HCT116 (cell line): ENCODE data around the gene RUNDC3A. TPM values are rescaled to one million over a fixed set of nuclear protein-coding genes. Genes with fewer than 3 reads are reported as not detected.

Source experiments
- ATAC-seq: fragments of 200-7000 bp; cut with Tn5 transposase; 2 replicates; pipeline ENCODE4 v1.9.1; 2020; ENCODE audit warnings: mild to moderate bottlenecking, moderate library complexity
- BruUV-seq: library from RNA; stranded (reverse); fragments of 400-500 nt; replicated peaks from 2 replicates; lab custom pipeline; 2021; lab: Mats Ljungman, UMichigan
- CTCF ChIA-PET: fragments of 300-600 bp; sonication (Branson Sonifier 250); formaldehyde crosslinking; loops from one replicate; lab custom pipeline; 2021; ENCODE audit warnings: antibody characterized with exemption; lab: Charles Lee
- POLR2A ChIA-PET: fragments of 300-600, 350-600 bp; sonication (Branson Sonifier 250); formaldehyde crosslinking; loops from one replicate; lab custom pipeline; 2021; ENCODE audit warnings: antibody characterized with exemption; lab: Charles Lee
- RAD21 ChIA-PET, 2 experiments: fragments of 300-600 bp; sonication (Branson Sonifier 250); formaldehyde crosslinking; loops; one replicate each; lab custom pipeline; 2023; ENCODE audit warnings: low total read pairs in 2 of 2; ENCODE audit not compliant: uncharacterized antibody in 2 of 2, unreplicated experiment in 2 of 2, low non-redundant PET in 1 of 2; lab: Charles Lee
- DNase-seq: peaks from one replicate; pipeline ENCODE4 v3.0.0-alpha.2; 2010; ENCODE audit warnings: low read depth, low spot score
- H2AFZ ChIP-seq: fragments of 200-600 bp; shearing (Covaris generic), sonication (generic); 2 replicates; pipeline ENCODE4 v1.6.1; 2017; ENCODE audit warnings: low read depth, mixed run types, mixed read lengths, antibody characterized with exemption, low read length; ENCODE audit not compliant: poor library complexity, severe bottlenecking
- H3K27ac ChIP-seq: 2 replicates; pipeline ENCODE4 v1.5.1; 2012; ENCODE audit warnings: low read depth, low read length
- H3K27me3 ChIP-seq: fragments of 200-600 bp; sonication (generic); 2 replicates; pipeline ENCODE4 v1.6.1; 2016; ENCODE audit warnings: mixed run types, low read length, mixed read lengths; ENCODE audit not compliant: insufficient read depth
- H3K36me3 ChIP-seq, 2 experiments: fragments of 200-500 bp in 1 of 2; fragments of 200-600 bp in 1 of 2; sonication (Bioruptor generic) in 1 of 2; sonication (generic) in 1 of 2; 2 replicates each; pipeline versions ENCODE4 v1.5.1 to v1.6.1; 2014 to 2016; ENCODE audit warnings: low read length in 2 of 2, inconsistent platforms in 1 of 2, mixed read lengths in 1 of 2, mixed run types in 1 of 2; ENCODE audit not compliant: insufficient read depth in 2 of 2, control insufficient read depth in 1 of 2
- H3K4me1 ChIP-seq, 2 experiments: fragments of 200-600 bp in 1 of 2; sonication (generic) in 1 of 2; 2 replicates each; pipeline versions ENCODE4 v1.5.1 to v1.6.1; 2012 to 2017; ENCODE audit warnings: low read length in 2 of 2, inconsistent platforms in 1 of 2, mild to moderate bottlenecking in 1 of 2, mixed read lengths in 1 of 2, mixed run types in 1 of 2, moderate library complexity in 1 of 2; ENCODE audit not compliant: insufficient read depth in 2 of 2, control insufficient read depth in 1 of 2
- H3K4me2 ChIP-seq: fragments of 200-600 bp; sonication (generic); 2 replicates; pipeline ENCODE4 v1.6.1; 2017; ENCODE audit warnings: mixed run types, low read length, mixed read lengths
- H3K4me3 ChIP-seq, 2 experiments: fragments of 200-600 bp in 1 of 2; sonication (generic) in 1 of 2; replicated peaks in 1 of 2; 2 replicates each; pipeline ENCODE4 v1.5.1; 2011 to 2016; ENCODE audit warnings: low read length in 2 of 2, control low read depth in 1 of 2, low read depth in 1 of 2, mild to moderate bottlenecking in 1 of 2, mixed read lengths in 1 of 2, mixed run types in 1 of 2
- H3K79me2 ChIP-seq: fragments of 200-600 bp; sonication (generic); 2 replicates; pipeline ENCODE4 v1.6.1; 2017; ENCODE audit warnings: mild to moderate bottlenecking, mixed run types, low read length, moderate library complexity, mixed read lengths; ENCODE audit not compliant: insufficient read depth
- H3K9ac ChIP-seq: fragments of 200-600 bp; sonication (generic); 2 replicates; pipeline ENCODE4 v1.6.1; 2016; ENCODE audit warnings: low read length, mixed read lengths
- H3K9me2 ChIP-seq: fragments of 200-600 bp; sonication (generic), shearing (Covaris generic); 2 replicates; pipeline ENCODE4 v1.6.1; 2017; ENCODE audit warnings: mixed run types, mild to moderate bottlenecking, moderate library complexity; ENCODE audit not compliant: insufficient read depth
- H3K9me3 ChIP-seq, 2 experiments: fragments of 200-500 bp in 1 of 2; fragments of 200-600 bp in 1 of 2; sonication (Bioruptor generic) in 1 of 2; sonication (generic) in 1 of 2; 2 replicates each; pipeline ENCODE4 v1.6.1; 2014 to 2017; ENCODE audit warnings: low read length in 2 of 2, mixed read lengths in 2 of 2, inconsistent platforms in 1 of 2, low read depth in 1 of 2, mild to moderate bottlenecking in 1 of 2, mixed run types in 1 of 2, moderate library complexity in 1 of 2; ENCODE audit not compliant: control insufficient read depth in 1 of 2, insufficient read depth in 1 of 2
- H4K20me1 ChIP-seq: fragments of 200-600 bp; sonication (generic), shearing (Covaris generic); 2 replicates; pipeline ENCODE4 v1.6.1; 2017; ENCODE audit warnings: mixed run types, mild to moderate bottlenecking, moderate library complexity; ENCODE audit not compliant: insufficient read depth
- CBX3 ChIP-seq: IDR thresholded peaks from 2 replicates; pipeline ENCODE4 v1.6.1; 2012; ENCODE audit warnings: low read depth
- CEBPB ChIP-seq: IDR thresholded peaks from 2 replicates; pipeline ENCODE4 v1.6.1; 2012; ENCODE audit warnings: low read depth
- ELF1 ChIP-seq: IDR thresholded peaks from 2 replicates; pipeline ENCODE4 v1.6.1; 2012; ENCODE audit warnings: low read depth, borderline replicate concordance
- EZH2 ChIP-seq: fragments of 200-600 bp; sonication (generic); IDR thresholded peaks from 2 replicates; pipeline ENCODE4 v1.6.1; 2017; ENCODE audit warnings: antibody characterized with exemption, mixed run types
- FOSL1 ChIP-seq: IDR thresholded peaks from 2 replicates; pipeline ENCODE4 v1.6.1; 2012; ENCODE audit warnings: low read depth
- JUND ChIP-seq: IDR thresholded peaks from 2 replicates; pipeline ENCODE4 v1.6.1; 2012
- POLR2AphosphoS5 ChIP-seq: IDR thresholded peaks from 2 replicates; pipeline ENCODE4 v1.6.1; 2011; ENCODE audit warnings: mild to moderate bottlenecking, low read depth, low read length, moderate library complexity
- RAD21 ChIP-seq: IDR thresholded peaks from 2 replicates; pipeline ENCODE4 v1.6.1; 2012; ENCODE audit warnings: low read depth, mild to moderate bottlenecking
- SRF ChIP-seq: IDR thresholded peaks from 2 replicates; pipeline ENCODE4 v1.6.1; 2012; ENCODE audit warnings: low read depth
- YY1 ChIP-seq: IDR thresholded peaks from 2 replicates; pipeline ENCODE4 v1.6.1; 2011; ENCODE audit warnings: low read length, low read depth, moderate library complexity, mild to moderate bottlenecking; ENCODE audit not compliant: insufficient replicate concordance; ENCODE audit errors: extremely low read depth
- ZFX ChIP-seq: fragments of 450-650 bp; IDR thresholded peaks from 2 replicates; pipeline ENCODE4 v1.6.1; 2017
- intact Hi-C: fragments of 100-400 bp; cut with micrococcal nuclease; formaldehyde crosslinking; loops from 2 replicates; pipeline ENCODE4 v1.10.0; 2022
- total RNA-seq: library from RNA; stranded (reverse); gene quantifications from one replicate; pipeline ENCODE4 v1.2.1, GENCODE V29; 2021; ENCODE audit not compliant: unreplicated experiment
- TF ChIP-seq, protein P1 (sequence below): IDR thresholded peaks from 2 replicates; pipeline ENCODE4 v1.6.1; 2012
- TF ChIP-seq, protein P2 (sequence below): IDR thresholded peaks from 2 replicates; pipeline ENCODE4 v1.6.1; 2011; ENCODE audit warnings: mild to moderate bottlenecking, low read length, moderate library complexity; ENCODE audit not compliant: insufficient replicate concordance; ENCODE audit errors: extremely low read depth
- TF ChIP-seq, protein P3 (sequence below), 3 experiments: fragments of 200-600 bp in 1 of 3; sonication (generic) in 1 of 3; IDR thresholded peaks in 2 of 3; conservative IDR thresholded peaks in 1 of 3; 2 replicates each; pipeline ENCODE4 v1.5.1; 2012 to 2017; ENCODE audit warnings: low read depth in 2 of 3, low read length in 2 of 3, antibody characterized with exemption in 1 of 3, borderline replicate concordance in 1 of 3, control low read depth in 1 of 3, mild to moderate bottlenecking in 1 of 3, mixed read lengths in 1 of 3, mixed run types in 1 of 3, moderate library complexity in 1 of 3; ENCODE audit not compliant: insufficient read depth in 1 of 3
- TF ChIP-seq, protein P4 (sequence below): IDR thresholded peaks from 2 replicates; pipeline ENCODE4 v1.6.1; 2012; ENCODE audit warnings: low read depth
- TF ChIP-seq, protein P5 (sequence below): IDR thresholded peaks from 2 replicates; pipeline ENCODE4 v1.6.1; 2012

The RUNDC3A gene
- total RNA-seq, 1 experiment from 2014 or later: 0.61 TPM

DNA sequence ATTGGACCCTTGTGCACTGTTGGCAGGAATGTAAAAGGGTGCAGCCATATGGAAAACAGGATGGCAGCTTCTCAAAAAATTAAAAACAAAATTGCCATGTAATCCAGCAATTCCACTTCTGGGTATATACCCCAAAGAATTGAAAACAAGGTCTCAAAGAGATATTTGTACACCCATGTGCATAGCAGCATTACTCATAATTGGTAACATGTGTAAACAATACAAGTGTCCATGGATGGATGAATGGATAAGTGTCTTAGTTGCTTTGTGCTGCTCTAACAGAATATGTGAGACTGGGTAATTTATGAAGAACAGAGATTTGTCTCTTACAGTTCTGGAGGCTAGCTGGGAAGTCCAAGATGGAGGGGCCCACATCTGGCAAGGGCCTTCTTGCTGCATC is 3.8 kb upstream of the RUNDC3A start:
- CTCF ChIA-PET: no interaction called here
- no peaks in the 10 kb centered on the region for H3K79me2 ChIP-seq
- TF ChIP-seq CBX3: no peak
- no peak for TF ChIP-seq SRF
- TF ChIP-seq, protein P1, sequence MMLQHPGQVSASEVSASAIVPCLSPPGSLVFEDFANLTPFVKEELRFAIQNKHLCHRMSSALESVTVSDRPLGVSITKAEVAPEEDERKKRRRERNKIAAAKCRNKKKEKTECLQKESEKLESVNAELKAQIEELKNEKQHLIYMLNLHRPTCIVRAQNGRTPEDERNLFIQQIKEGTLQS: no peak
- TF ChIP-seq FOSL1: no peak
- TF ChIP-seq ELF1: no peak
- no peak for TF ChIP-seq YY1
- TF ChIP-seq, protein P2, sequence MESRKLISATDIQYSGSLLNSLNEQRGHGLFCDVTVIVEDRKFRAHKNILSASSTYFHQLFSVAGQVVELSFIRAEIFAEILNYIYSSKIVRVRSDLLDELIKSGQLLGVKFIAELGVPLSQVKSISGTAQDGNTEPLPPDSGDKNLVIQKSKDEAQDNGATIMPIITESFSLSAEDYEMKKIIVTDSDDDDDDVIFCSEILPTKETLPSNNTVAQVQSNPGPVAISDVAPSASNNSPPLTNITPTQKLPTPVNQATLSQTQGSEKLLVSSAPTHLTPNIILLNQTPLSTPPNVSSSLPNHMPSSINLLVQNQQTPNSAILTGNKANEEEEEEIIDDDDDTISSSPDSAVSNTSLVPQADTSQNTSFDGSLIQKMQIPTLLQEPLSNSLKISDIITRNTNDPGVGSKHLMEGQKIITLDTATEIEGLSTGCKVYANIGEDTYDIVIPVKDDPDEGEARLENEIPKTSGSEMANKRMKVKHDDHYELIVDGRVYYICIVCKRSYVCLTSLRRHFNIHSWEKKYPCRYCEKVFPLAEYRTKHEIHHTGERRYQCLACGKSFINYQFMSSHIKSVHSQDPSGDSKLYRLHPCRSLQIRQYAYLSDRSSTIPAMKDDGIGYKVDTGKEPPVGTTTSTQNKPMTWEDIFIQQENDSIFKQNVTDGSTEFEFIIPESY: no peak
- no peak for TF ChIP-seq CEBPB
- TF ChIP-seq POLR2AphosphoS5: no peak
- TF ChIP-seq, protein P3, sequence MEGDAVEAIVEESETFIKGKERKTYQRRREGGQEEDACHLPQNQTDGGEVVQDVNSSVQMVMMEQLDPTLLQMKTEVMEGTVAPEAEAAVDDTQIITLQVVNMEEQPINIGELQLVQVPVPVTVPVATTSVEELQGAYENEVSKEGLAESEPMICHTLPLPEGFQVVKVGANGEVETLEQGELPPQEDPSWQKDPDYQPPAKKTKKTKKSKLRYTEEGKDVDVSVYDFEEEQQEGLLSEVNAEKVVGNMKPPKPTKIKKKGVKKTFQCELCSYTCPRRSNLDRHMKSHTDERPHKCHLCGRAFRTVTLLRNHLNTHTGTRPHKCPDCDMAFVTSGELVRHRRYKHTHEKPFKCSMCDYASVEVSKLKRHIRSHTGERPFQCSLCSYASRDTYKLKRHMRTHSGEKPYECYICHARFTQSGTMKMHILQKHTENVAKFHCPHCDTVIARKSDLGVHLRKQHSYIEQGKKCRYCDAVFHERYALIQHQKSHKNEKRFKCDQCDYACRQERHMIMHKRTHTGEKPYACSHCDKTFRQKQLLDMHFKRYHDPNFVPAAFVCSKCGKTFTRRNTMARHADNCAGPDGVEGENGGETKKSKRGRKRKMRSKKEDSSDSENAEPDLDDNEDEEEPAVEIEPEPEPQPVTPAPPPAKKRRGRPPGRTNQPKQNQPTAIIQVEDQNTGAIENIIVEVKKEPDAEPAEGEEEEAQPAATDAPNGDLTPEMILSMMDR (IDR thresholded peaks at IDR 0.05 in 2 of 3, conservative IDR thresholded peaks at IDR 0.05 in 1 of 3; ENCODE audit: borderline replicate concordance in 1 of 3, insufficient read depth in 1 of 3, low read depth in 2 of 3, low read length in 2 of 3): no peak
- TF ChIP-seq, protein P4, sequence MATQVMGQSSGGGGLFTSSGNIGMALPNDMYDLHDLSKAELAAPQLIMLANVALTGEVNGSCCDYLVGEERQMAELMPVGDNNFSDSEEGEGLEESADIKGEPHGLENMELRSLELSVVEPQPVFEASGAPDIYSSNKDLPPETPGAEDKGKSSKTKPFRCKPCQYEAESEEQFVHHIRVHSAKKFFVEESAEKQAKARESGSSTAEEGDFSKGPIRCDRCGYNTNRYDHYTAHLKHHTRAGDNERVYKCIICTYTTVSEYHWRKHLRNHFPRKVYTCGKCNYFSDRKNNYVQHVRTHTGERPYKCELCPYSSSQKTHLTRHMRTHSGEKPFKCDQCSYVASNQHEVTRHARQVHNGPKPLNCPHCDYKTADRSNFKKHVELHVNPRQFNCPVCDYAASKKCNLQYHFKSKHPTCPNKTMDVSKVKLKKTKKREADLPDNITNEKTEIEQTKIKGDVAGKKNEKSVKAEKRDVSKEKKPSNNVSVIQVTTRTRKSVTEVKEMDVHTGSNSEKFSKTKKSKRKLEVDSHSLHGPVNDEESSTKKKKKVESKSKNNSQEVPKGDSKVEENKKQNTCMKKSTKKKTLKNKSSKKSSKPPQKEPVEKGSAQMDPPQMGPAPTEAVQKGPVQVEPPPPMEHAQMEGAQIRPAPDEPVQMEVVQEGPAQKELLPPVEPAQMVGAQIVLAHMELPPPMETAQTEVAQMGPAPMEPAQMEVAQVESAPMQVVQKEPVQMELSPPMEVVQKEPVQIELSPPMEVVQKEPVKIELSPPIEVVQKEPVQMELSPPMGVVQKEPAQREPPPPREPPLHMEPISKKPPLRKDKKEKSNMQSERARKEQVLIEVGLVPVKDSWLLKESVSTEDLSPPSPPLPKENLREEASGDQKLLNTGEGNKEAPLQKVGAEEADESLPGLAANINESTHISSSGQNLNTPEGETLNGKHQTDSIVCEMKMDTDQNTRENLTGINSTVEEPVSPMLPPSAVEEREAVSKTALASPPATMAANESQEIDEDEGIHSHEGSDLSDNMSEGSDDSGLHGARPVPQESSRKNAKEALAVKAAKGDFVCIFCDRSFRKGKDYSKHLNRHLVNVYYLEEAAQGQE: no peak
- TF ChIP-seq JUND: no peak
- TF ChIP-seq RAD21: no peak
- TF ChIP-seq ZFX: no peak
- TF ChIP-seq EZH2: no peak
- TF ChIP-seq, protein P5, sequence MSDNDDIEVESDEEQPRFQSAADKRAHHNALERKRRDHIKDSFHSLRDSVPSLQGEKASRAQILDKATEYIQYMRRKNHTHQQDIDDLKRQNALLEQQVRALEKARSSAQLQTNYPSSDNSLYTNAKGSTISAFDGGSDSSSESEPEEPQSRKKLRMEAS: no peak
- no TSS peak for BruUV-seq
- no peak overlapping the region for H3K9ac ChIP-seq
- no peaks in the 10 kb centered on the region for H3K36me3 ChIP-seq
- ATAC-seq (no peak), DNase-seq (no peak)
- no peaks in the 10 kb centered on the region for H3K9me2 ChIP-seq
- H3K27me3 ChIP-seq: no peaks in the 10 kb centered on the region
- H2AFZ ChIP-seq: no peak overlapping the region
- H3K4me2 ChIP-seq: no peak overlapping the region
- RAD21 ChIA-PET: no interaction called here
- H3K4me3 ChIP-seq: no peak overlapping the region
- intact Hi-C loops: no loop called here
- no peaks in the 10 kb centered on the region for H4K20me1 ChIP-seq
- H3K27ac ChIP-seq: no peak overlapping the region
- no peaks in the 10 kb centered on the region for H3K9me3 ChIP-seq
- peaks cover 3 to 20% of the 10 kb centered on the region in 2 experiments; a peak in 3 of 4 replicates for H3K4me1 ChIP-seq
- POLR2A ChIA-PET: no interaction called here
